GM21390 (cell line): ENCODE measurements around the gene HSD3B2.

ENCODE experiments used
- ATAC-seq: cut with Tn5 transposase; IDR thresholded peaks from one replicate; pipeline ENCODE4 v1.9.1; 2021; ENCODE audit not compliant: unreplicated experiment

HSD3B2 gene

GRCh38 chr1:119453021-119453420 lies 38.1 kb downstream of the HSD3B2 start:
- no peak for ATAC-seq

GRCh38 chr1:119462964-119463363 lies 48.0 kb downstream of the HSD3B2 start:
- ATAC-seq = no peak

DNA sequence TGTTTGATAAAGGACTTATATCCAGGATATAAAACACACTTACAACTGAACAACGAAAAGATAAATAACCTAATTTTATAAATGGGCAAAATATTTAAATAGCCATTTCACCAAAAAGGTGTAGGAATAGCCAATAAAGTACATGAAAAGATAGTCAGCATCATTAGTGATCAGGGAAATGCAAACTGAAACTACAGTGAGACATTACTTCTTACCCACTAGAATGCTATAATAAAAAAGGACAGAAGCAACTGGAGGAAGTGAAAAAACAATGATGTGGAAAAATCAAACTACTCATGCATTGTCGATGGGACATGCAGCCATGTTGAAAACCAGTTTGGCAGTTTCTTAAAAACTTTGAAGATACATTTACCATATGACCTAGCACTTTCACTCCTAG lies 48.6 kb downstream of the HSD3B2 start:
- no peak for ATAC-seq

DNA sequence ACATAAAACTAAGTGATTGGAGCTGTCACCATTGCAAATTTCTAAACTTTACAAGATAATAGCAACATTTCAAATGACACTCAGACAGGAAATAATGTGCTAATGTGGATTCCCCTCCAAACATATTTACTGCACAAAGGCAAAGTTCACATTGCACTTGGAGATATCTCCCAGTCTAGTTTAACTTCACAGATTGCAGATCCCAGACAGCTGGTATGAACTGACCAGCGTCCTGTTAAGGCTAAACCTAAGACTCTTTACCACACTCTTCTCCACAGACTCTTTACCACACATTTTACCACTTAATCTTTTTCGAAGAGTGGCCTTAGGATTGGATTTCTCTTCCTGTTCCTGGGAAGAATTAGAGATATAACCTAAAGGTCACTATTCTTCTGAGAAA lies 51.5 kb downstream of the HSD3B2 start:
- ATAC-seq = no peak

- no peak for ATAC-seq
Measured at GRCh38 chr1:119467219-119467618, 52.3 kb downstream of the HSD3B2 start.

DNA sequence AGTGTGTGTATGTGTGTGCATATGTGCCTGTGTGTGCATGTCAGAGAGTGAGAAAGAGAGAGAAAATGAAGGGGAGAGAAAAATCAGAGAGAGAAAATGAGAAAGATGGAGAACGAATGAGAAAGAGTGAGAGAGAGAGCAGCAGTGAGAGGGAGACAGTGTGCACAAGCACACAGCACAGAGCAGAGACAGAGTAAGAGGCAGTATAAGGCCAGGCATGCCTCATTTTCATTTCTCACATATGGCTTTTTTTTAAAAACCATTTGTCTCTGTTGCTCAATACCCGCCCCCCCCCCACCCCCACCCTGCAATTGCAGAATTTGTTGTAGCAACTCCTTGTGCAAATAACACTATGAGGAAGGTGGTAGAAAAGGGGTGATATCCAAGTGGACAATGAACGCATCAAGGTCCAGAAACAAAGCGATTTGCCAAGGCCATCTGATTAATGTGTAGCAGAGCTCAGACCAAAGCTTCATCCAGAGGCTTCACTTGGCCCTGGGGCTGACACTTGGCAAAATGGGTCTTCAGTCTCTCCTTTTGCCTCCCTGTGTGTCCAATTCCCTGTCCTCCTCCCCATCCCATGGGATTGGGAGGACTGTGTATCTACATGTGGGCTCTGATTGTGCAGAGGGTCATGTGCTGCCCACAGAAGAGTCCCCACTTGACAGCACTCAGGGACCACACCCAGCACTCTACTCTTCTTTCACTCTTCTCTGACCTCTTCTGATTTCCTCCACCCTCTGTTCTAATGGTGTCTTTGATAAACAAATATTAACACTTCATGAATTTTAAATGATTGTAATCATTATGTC lies 53.1 kb downstream of the HSD3B2 start:
- ATAC-seq = no peak

DNA sequence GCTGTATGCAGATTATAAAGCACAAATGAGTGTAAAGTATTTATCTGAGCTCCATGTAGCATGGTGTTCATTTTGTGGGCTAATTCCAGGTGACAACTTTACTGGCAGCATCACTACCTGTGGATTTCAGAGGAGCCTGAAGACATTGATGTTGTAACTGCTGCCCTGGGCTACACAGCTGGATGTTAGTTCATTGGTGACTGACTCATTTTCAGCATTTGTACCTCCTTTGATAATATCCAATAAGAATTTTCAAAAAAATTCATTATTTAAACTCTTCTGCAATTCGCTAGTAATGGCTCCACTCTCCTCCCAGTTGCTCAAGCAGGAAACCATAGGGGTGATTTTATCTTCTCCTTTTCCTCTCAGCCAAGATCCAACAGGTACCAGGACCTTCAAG lies 54.8 kb downstream of the HSD3B2 start:
- ATAC-seq = no peak

DNA sequence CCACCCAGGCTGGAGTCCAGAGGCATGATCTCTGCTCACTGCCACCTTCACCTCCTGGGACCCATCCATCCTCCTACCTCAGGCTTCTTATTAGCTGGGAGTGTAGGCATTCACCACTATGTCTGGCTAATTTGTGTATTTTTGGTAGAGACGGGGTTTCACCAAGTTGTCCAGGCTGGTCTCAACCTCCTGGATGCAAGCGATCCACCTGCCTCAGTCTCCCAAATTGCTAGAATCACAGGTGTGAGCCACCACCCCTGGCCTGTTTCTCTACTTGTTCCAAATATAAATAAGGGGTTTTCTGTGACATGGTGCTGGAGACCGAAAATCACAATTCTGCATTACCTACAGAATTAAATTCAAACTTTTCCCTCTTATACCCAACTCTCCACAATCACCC lies 55.4 kb downstream of the HSD3B2 start:
- ATAC-seq = no peak

DNA sequence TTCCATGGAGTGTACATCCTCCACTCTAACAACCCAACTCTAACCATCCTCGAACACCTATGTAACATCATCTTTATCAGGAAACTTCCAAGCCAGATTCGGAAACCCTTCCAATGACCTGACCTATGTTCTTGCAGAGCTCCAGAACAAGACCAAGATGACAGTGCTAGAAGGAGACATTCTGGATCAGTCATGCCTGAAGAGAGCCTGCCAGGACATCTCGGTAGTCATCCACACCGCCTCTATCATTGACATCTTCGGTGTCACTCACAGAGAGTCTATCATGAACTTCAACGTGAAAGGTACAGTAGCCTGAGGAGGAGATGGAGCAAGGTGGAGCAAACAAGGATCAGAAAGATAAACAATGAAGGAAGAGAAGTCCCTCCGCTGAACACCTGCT lies 56.0 kb downstream of the HSD3B2 start:
- ATAC-seq = no peak

- ATAC-seq = no peak
Measured at GRCh38 chr1:119471566-119471965, 56.6 kb downstream of the HSD3B2 start.

GRCh38 chr1:119472080-119472818 lies 57.3 kb downstream of the HSD3B2 start:
- ATAC-seq = no peak
